ENCODE data around the gene LTBP2.

The LTBP2 gene

GRCh38 chr14:74611650-74612349 is at the start of gene LTBP2:
TSS of gene LTBP2 (minus strand) at chr14:74612237. CDS start at chr14:74611944, 293 bp downstream.
- peak; percentile 66 for DNase-seq

GRCh38 chr14:74660863-74661262 is 48.8 kb upstream of the LTBP2 start:
- no peak for DNase-seq

- DNase-seq, result no peak
These were observed 48.1 kb upstream of the LTBP2 start for GRCh38 chr14:74660167-74660566.

GRCh38 chr14:74658535-74659131 is 46.6 kb upstream of the LTBP2 start:
- DNase-seq, result no peak

GRCh38 chr14:74656964-74657363 is 44.9 kb upstream of the LTBP2 start:
- DNase-seq, result no peak

- no peak for DNase-seq
These were observed 43.8 kb upstream of the LTBP2 start for GRCh38 chr14:74655599-74656395.

- no peak for DNase-seq
These were observed 42.9 kb upstream of the LTBP2 start for GRCh38 chr14:74654931-74655330.

- DNase-seq, result no peak
These were observed 41.5 kb upstream of the LTBP2 start for GRCh38 chr14:74653386-74654138.

- no peak for DNase-seq
These were observed 40.5 kb upstream of the LTBP2 start for GRCh38 chr14:74652541-74652940.

GRCh38 chr14:74650927-74651686 is 39.1 kb upstream of the LTBP2 start:
- DNase-seq, result no peak

GRCh38 chr14:74649673-74650072 is 37.6 kb upstream of the LTBP2 start:
- DNase-seq, result no peak

- no peak for DNase-seq
These were observed 37.1 kb upstream of the LTBP2 start for GRCh38 chr14:74649167-74649566.

- DNase-seq, result no peak
These were observed 36.6 kb upstream of the LTBP2 start for GRCh38 chr14:74648601-74649000.

GRCh38 chr14:74647678-74648461 is 35.8 kb upstream of the LTBP2 start:
- DNase-seq, result no peak

GRCh38 chr14:74647061-74647677 is 35.1 kb upstream of the LTBP2 start:
- DNase-seq, result no peak

GRCh38 chr14:74645756-74646470 is 33.9 kb upstream of the LTBP2 start:
- no peak for DNase-seq

- DNase-seq, result no peak
These were observed 33.2 kb upstream of the LTBP2 start for GRCh38 chr14:74645244-74645643.

GRCh38 chr14:74641601-74642391 is 29.8 kb upstream of the LTBP2 start:
- DNase-seq, result no peak

- no peak for DNase-seq
These were observed 26.9 kb upstream of the LTBP2 start for GRCh38 chr14:74638966-74639365.

- DNase-seq, result no peak
These were observed 26.0 kb upstream of the LTBP2 start for GRCh38 chr14:74638066-74638465.
